HG02884 (cell line): ENCODE data around the gene CACNA2D3.

ENCODE experiments used
- ATAC-seq: cut with Tn5 transposase; IDR thresholded peaks from one replicate; pipeline ENCODE4 v1.9.1; 2021; ENCODE audit warnings: mild to moderate bottlenecking, moderate library complexity; ENCODE audit not compliant: unreplicated experiment

Gene CACNA2D3

DNA sequence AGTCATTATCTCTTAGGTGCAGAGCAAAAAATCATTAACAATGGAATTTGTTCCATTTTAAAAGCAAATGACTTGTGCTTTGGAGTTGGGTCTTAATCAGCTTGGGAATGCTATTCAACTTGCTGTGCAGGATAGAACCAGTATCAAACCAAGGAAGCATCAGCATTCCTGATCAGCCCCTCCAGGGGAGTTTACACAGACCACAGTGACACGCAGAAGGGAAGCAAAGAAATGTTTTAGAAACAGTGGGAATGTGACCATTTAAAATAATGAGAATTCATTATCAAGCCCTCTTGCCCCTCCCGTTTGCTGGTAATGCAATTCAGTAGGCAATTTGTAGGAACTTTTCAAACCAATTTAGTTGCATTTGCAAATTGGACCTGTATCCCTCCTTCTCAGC is 650.4 kb downstream of the CACNA2D3 start:
- no peak for ATAC-seq

DNA sequence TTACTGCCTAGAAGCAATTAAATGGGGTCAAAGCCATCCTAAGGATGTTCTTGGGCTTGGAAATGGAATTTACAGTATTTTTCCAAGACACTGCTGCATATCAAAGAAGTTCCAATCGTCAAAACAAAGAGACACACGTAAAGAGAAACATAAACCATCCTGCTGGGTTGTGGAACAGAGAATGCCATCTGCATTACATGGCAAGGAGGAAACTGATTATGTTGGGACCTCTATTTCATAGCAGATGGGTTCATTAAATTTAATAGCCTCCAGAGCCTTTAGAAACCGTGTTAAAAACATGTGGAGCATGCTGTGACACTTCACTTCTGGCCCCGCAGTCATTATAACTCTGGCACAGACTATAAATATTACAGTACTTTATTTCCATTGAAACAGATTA is 650.9 kb downstream of the CACNA2D3 start:
- no peak for ATAC-seq

GRCh38 chr3:54776601-54777000 is 654.2 kb downstream of the CACNA2D3 start:
- no peak for ATAC-seq

- ATAC-seq, result no peak
These were observed 654.8 kb downstream of the CACNA2D3 start for GRCh38 chr3:54777141-54777540.

DNA sequence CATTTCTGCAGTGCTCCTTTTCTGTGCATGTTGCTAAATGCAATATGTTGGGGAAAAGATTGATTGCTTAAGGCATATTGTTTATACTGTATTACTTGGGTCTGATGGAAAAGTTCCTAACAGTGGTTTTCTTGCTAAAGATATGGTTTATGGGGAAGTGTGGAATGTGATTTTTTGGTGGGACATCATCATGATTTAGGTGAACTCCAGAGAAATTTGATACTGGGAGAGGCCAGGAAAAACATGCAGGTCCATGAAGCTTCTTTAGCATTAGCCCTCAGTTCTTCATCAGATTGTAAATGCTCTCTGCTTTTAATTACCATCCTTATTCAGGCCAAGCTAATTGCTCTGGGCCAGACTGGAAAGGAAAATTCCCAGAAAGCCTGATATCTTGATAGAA is 658.0 kb downstream of the CACNA2D3 start:
- no peak for ATAC-seq

DNA sequence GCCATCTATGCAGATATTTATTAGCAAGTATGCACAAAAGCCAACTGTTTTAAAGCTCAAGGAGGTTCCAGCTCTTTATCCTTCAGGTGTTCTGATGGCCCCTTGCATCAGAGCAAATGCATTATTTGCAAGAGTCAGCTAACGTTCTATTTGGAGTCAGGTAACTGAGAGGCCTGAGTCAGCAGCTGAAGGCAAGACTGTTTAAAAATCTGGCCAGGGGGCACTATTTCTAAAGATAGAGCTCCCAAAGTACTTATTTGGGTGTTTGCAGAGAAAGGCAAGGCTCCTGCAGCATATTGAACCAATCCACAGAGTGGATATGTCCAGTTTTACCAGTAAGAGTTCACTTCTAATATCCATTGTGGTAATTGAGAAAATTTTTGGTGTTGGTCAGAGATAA is 659.4 kb downstream of the CACNA2D3 start:
- no peak for ATAC-seq

DNA sequence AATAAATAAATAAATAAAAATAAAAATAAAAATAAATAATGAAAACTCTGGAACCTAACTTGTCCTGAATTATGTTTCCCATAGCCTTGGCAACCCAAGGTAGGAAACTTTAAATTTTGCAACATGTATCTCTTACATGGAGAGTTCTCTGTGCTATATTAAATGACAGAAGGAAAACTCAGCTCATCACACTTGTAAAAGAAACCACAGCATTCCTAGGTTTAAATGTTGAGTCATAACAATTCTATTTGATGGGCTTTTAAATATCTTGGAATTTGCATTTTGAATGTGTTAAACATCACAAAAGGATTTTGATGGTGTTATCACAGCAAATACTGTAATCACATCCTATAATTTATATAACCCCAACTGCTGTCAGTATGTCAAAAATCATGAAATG is 661.3 kb downstream of the CACNA2D3 start:
- no peak for ATAC-seq

GRCh38 chr3:54784021-54784420 is 661.7 kb downstream of the CACNA2D3 start:
- ATAC-seq, result no peak

- no peak for ATAC-seq
These were observed 663.6 kb downstream of the CACNA2D3 start for GRCh38 chr3:54785976-54786375.

DNA sequence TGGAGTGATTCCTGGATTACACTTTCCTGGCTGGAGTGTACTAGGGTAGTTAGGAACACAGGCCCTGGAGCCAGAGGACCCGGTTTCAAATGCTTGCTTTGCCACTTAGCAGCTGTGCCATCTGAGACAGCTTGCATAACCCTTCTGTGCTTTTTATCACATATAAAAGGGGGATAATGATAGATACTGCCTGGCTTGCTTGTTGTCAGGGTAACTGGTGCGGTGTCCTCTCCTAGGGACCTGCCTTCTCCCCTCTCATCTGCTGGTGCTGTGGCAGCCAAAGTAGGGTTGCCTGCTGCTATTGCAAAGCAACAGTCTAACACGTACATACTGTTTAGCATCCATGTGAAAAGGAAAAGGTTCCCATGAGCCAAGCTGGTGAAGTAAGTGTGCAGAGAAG is 667.7 kb downstream of the CACNA2D3 start:
- ATAC-seq, result no peak

DNA sequence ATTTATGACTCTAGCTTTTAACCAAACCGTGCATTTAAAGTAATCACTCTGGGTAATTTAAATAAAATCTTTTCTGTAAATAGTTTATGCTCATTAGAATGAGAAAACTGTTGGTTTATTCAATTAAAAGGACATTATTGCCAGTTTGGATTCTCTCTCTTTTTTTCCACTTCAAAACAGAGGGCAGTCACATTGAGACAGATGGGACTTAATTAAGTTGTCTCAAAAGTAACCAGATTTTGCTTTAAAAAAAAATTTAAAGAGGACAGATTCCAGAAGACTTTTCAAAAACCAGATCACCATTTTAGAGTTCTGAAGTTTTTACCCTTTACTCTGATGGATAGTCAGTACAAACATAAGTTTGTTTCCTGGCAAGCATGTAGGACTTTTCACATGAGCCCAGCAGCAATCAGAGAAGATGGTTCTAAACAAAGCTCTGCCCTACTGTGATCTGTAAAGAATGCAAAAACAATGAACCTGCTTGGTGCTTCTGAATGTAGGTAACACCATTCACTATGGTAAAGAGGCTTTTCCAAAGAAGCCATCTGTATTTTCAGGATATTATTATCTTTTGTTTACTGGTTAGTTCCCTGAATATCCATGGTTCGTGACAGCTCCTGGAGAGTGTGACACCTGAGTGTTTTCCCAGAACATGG is 669.3 kb downstream of the CACNA2D3 start:
- ATAC-seq, result no peak

GRCh38 chr3:54792584-54792983 is 670.2 kb downstream of the CACNA2D3 start:
- ATAC-seq, result no peak

DNA sequence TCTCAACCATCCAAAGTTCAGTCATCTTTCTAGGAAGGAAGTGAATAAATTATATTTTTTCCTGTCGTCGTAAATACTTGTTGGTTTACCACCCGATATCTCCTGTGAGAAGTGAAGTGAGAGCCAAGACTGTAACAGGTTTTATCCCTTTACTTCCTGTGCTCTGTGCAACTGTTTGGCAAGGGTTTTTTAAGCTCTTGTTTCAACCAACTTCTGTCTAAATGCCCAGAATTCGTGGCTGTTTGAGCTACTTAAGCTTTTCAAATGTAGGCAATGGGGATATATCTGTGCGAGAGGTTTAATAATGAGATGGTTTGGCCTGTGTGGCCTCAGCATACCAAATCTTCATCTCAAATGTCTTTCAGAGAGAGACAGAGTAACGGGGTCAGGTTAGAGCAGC is 670.8 kb downstream of the CACNA2D3 start:
- no peak for ATAC-seq

DNA sequence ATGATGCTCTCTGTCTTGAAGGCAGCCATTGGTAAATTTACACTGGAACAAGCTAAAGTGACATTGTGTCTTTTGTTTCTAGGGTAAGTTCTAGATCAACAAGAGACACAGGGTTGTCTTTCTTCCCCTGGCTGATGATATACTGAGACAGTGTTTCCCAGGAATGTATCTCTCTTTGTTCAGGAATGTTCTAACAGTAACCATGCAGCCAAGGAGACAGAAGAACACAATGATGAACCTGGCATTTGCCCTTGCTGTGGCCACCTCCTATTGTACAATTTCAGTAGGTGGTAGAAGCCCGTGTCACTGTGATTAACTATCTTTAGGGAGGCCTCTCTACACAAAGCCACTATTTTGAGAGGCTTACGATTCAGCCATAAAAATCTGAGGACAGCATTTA is 674.8 kb downstream of the CACNA2D3 start:
- ATAC-seq, result no peak

DNA sequence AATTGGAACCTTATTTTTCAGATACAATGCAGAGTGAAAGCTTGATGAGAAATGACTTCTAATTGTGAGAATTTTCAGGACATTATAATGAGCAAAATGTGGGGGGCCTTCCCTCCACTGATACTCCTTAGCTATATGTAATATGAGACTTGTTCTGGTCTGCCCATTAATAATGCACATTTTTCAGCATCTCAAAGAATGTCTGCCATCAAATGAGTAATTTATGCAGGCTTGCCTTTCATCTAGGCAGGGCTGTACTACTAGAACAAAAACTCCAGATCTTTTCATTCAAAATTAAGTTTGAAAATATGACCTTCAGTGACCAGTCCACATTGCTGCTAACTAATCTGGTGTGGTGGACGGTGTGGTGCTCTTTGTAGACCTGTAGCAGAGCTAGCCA is 678.1 kb downstream of the CACNA2D3 start:
- ATAC-seq, result no peak

GRCh38 chr3:54801977-54802376 is 679.6 kb downstream of the CACNA2D3 start:
- no peak for ATAC-seq

DNA sequence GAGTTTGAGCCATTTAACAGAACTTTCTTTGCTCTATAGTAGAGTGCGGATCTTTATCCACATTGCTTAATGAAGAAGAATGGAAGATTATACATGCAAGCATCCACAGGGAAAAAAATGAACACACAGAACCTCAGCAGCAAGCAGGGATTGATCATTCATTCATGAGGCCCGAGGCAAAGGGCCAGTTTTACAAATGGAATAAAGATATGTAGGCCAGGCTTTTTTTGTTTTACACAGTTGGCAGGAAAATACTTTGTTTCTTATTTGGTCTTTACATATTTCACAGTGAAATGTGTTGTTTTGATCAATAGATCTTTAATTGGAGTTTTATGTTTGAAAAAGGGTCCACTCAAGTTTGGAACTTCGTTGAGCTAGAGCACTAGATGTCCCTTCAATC is 688.0 kb downstream of the CACNA2D3 start:
- ATAC-seq, result no peak

DNA sequence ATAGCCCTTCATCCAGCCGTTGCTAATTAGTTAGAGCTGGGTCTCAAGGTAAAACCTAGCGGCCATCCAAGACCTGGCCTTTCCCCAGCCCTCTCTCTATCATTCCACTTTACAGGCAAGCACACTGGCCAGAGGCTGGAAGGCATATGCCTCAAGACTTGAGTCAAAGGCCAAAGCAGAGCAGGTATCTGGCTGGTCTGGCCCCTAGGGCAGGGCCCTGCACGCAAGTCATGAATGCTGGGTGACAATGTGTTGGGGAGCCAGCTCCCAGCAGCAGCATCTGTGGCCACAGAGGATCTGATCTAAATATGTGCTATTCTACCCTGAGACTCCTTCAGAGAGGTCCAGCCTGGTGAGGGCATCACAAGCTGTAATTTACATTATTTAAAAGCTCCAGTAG is 691.9 kb downstream of the CACNA2D3 start:
- ATAC-seq, result no peak

DNA sequence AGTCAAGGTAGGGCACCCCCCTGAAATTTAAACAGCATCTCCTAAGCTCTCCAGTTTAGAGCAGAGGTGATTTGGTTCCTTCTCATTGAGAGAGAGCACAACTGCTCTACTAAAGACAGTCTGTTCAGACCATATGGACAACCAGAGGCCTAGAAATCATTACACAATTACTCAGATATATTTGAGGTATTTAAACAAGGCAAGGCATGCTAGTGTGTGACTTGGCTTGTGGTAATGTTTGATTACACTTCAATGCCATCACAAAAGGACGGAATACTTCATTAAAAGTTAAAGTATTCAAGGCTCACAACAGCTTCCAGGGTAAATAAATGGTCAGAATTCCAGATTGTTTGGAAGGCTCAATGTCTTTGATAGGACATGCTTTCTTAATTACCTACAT is 695.3 kb downstream of the CACNA2D3 start:
- no peak for ATAC-seq

- ATAC-seq, result no peak
These were observed 696.1 kb downstream of the CACNA2D3 start for GRCh38 chr3:54818486-54818885.

GRCh38 chr3:54818942-54819341 is 696.6 kb downstream of the CACNA2D3 start:
- no peak for ATAC-seq

GRCh38 chr3:54819946-54820345 is 697.6 kb downstream of the CACNA2D3 start:
- no peak for ATAC-seq

DNA sequence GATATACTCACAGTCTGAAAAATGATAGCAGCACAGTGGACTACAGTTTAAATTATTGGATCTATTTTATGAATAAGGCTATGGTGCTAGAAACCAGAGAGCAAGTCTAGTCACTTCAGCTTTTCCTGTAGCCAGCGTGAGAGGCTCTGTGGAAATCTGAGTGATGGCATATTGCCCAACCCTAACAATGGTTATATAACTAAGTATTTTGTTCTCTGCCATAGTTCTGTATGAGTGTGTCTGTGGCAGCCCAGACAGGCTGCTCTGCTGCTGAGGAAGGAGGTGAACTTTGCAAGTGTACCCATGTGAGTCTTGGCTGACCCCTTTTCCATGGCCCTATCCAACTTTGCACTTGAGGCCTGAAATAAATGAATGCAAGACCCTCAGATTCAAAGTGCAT is 699.9 kb downstream of the CACNA2D3 start:
- no peak for ATAC-seq
